HG02759 (cell line): Measurements from ENCODE around the gene CLCN5.

Experiments
- ATAC-seq: cut with Tn5 transposase; IDR thresholded peaks from one replicate; pipeline ENCODE4 v1.9.1; 2021; ENCODE audit warnings: mild to moderate bottlenecking, moderate library complexity; ENCODE audit not compliant: unreplicated experiment

The CLCN5 gene

GRCh38 chrX:50075630-50076339 lies 153.4 kb downstream of the CLCN5 start:
- peak; percentile 79 for ATAC-seq

DNA sequence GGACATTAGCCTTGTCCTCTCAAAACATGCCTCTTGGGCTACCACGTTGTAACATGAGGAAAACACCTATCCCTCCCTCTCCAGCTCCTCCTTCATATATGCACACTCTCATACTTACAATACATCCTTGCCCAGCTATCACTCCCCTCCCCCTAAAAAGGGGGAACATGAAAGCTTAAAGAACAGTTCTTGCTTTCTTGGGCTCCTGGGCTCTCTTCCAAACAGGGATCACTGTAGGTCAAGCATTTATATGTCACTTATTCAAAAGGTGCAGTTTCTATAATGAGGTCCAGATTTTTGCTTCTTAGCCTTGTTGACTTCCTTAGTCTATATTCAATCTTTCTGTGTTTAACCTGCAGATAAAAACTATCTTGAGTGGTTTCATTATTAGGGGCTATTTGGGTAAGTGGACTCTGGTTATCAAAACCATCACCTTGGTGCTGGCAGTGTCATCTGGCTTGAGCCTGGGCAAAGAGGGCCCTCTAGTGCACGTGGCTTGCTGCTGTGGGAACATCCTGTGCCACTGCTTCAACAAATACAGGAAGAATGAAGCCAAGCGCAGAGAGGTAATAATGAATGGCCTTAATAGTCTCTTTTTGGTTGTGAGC lies 159.0 kb downstream of the CLCN5 start:
- peak; percentile 65 for ATAC-seq

DNA sequence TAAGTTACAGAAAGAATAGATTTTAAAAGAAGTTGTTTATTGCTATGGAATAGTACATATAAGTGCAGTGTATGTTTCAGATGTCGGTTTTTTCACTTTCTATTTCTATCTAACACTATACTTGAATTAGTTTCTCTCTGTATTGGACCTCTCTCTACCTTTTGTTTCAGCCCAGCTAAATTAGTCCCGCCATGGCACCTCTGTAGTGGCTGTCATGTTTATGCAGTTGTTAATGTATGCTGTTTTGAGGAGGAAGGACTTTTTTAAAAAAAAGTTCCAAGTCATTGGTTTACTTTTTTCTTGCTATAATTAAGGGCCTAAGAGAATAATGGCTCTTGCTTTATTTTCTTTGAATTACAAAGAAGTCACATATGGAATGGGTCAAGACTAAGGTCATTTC lies 160.3 kb downstream of the CLCN5 start:
- no peak for ATAC-seq

GRCh38 chrX:50088645-50089044 lies 166.2 kb downstream of the CLCN5 start:
- ATAC-seq = no peak

DNA sequence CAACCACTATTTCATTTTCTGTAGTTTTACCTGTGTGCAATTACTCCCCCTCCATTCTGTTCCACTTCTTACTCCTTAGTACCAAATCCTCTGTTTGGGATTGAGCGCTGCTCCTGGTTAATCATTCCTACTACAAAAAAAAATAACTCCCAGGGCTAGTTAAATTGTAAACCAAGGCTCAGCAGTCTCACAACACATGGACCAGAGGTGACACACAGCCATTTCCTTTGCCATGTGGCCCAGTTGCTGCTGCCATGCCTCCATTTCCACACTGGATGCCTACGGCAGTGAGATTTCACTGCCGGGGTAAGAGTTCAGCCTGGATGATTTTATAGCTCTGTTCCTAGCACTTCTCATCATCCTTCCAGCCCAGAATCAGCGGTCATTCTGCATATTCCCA lies 171.2 kb downstream of the CLCN5 start:
- no peak for ATAC-seq

- no peak for ATAC-seq
These were observed 174.7 kb downstream of the CLCN5 start for GRCh38 chrX:50097071-50097470.

DNA sequence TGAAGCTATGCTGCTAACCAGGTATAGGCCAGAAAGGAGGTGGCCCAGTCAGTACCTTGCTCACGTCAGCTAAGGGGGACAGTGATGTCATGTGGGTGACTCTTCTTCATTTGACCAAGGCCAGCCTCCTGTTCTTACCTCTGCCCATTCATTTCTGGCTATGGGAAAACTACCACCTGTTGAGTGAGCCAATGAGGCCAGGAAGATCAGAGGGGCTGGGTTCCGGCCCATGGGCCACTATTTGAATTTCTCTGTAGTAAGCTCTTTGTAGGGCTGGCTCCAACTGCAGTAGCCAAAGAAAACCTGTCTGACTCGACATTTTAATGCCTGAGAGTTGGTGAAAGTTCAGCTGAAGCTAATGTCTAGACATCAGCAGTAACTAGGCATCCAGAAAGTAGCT lies 175.8 kb downstream of the CLCN5 start:
- ATAC-seq = no peak

GRCh38 chrX:50098749-50099148 lies 176.4 kb downstream of the CLCN5 start:
- no peak for ATAC-seq

DNA sequence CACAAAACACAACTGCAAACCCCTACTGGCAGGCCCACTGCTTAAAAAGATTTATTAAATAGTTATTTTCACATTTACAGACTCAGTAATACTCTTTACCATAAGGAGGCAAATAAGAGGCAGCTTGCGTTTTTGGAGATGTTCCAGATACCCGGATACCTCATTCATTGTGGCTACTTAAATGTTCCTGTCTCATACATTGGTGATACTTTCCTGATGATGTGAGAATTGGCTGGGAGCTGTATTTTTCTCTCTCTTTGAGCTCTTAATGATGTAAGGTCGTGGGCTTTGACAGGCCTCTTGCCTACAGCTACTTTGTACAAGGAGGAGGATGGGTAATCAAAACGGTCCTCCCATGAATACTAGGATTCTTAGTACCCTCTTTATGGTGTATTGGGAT lies 176.9 kb downstream of the CLCN5 start:
- ATAC-seq = no peak

- no peak for ATAC-seq
These were observed 177.8 kb downstream of the CLCN5 start for GRCh38 chrX:50100188-50100587.

DNA sequence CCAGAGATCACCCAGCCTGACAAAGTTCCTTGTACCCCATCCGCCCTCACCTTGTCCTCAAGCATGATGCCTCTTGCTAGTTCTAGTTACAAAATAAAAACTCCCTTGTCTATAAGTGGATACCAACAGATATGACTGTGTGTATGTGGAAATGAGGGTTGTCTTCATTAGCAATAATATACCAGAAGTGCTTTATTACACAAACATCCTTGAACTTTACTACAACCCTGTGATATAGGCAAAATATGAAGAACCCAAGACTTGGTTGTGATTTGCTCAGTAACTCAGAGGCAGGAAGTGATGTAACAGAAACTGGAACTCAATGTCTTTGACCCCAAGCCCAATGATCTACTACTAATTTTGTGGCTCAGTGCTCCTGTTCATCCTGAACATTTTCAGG lies 180.8 kb downstream of the CLCN5 start:
- ATAC-seq = no peak

- ATAC-seq = no peak
These were observed 181.6 kb downstream of the CLCN5 start for GRCh38 chrX:50103866-50104566.

DNA sequence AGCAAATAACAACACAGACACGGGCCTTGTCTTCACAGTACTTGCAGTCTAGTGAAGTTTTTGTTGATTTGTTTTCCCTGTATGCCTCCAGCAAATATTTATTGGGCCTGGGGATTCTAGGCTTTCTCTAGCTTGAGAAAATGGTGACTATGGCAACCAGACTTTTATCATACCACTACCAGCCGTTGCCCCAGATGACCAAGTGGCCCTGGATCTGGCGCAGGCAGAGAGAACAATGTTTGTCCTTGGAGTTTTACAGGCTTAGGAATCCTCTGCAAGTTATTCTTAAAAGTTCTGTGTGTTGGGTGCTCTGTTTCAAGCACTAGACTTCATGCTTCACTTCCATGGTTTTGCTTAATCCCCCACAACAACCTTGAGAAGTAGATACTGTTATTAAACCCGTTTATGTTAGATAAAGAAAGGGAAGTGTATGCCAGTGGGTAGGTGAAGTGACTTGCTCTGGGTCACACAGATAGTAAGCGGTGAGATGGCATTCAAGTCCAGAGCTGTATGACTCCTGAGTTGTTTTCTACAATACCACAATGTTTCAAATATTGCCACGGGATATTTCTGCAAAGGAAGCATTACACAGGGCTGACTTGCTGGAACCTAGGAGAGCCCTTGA lies 183.8 kb downstream of the CLCN5 start:
- ATAC-seq = no peak

DNA sequence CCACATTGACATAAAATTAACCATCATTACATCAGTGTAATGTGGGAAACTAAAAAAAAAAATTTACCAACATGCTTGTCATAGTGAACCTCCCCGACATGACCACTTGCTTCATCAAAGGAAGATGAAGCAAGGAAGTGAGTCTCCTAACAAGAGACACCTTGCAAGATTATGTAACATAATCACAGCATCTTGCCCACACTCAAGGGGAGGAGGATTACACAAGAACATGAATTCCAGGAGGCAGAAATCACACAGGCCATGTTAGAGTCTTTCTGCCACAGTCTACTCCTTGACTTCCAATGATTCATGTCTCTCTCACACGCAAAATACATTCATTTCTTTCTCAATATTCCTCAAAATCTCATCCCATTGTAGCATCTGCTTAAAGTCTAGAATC lies 185.1 kb downstream of the CLCN5 start:
- ATAC-seq = no peak

- ATAC-seq = no peak
These were observed 185.9 kb downstream of the CLCN5 start for GRCh38 chrX:50108264-50108663.

- no peak for ATAC-seq
These were observed 189.3 kb downstream of the CLCN5 start for GRCh38 chrX:50111742-50112141.

DNA sequence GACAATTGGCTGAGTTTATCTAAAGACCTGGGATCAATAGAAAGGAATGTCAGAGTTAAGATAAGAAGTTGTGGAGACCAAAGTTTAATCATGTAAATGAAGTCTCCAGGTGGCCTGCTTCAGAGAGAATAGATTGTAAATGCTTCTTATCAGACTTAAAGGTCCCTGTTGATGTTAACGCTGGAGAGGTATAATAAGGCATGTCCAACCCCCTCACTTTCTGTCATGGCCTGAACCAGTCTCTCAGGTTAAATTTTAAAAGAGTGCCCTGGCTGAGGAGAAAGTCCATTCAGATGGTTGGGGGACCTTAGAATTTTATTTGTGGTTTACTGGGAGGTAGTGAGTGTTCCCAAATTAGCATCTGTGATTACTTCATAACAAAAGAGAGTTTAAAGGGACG lies 191.7 kb downstream of the CLCN5 start:
- ATAC-seq = no peak

DNA sequence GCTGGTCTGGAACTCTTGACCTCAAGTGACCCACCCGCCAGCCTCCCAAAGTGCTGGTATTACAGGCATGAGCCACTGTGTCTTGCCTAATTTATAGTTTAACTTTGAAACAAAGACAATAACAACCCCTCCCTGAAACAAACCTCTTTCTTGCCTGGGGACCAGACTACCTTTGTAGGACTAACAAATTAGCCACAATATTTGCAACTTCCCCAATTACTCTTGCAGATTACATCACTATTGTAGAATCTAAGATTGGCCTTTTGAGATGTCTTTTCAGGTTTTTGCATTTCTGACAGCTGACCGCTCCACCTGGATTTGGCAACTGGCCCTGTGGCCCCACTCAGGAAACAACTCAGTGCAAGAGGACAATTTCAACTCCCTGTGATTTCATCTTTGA lies 193.6 kb downstream of the CLCN5 start:
- no peak for ATAC-seq

DNA sequence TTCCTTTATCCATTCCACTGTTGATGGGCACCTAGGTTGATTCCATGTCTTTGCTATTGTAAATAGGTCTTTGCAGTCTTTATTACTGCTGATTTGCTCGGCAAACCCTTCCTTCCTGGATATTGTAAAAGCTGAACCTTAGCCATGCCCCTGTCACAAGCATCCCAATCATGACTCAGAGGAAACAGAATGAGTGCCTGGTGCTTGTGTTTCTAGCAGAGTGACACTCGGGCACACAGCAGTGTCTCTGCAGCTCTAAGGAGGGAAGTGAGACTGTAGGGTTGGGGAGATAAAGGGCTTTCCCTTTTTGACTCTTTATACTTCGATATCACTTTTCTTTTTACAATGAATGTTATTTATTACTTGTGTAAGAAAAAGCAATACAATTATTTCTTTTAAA lies 195.1 kb downstream of the CLCN5 start:
- no peak for ATAC-seq

DNA sequence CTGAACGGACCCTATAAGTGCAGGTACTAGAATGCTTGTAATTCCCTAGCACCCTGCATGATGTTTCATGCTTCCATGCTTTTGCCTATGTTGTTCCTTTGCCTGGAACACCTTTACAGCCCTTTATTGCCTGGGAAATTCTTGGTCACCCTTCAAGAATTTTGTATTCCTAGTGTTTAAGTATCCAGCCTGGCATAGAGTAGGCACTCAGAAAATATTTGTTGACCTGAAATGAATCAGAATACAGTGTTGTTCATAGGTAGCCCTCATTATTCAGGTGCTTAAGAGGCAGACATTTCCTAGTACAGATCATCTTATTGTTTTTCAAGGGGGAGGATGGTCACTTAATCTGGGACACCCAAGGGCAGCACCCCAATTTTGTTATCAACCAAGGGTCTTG lies 203.1 kb downstream of the CLCN5 start:
- ATAC-seq = no peak

DNA sequence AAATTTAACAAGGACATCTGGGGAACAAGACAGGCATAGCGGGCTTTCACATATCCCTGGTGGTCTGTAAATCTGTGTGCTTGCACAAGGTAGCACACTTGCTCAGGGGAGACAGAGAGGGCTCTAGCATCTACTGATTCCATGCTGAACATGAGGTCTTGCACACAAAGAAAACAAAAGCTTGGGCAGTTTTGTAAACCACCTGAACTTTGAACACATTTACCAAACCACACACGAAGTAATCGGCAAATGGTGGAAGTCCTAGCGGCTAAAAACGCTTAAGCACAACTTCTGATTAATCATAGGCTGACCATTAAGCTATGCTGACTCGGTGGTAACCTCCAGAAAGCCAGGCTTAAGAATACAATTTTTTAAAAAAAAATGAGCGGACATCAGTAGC lies 225.6 kb downstream of the CLCN5 start:
- ATAC-seq = no peak
